ENCODE measurements around the gene CDKN2B-AS1. TPM values are rescaled to one million over a fixed set of nuclear protein-coding genes. Genes with fewer than 3 reads are reported as not detected.

Gene CDKN2B-AS1
- total RNA-seq, 1 donor from 2014 or later, result 2.3 TPM

DNA sequence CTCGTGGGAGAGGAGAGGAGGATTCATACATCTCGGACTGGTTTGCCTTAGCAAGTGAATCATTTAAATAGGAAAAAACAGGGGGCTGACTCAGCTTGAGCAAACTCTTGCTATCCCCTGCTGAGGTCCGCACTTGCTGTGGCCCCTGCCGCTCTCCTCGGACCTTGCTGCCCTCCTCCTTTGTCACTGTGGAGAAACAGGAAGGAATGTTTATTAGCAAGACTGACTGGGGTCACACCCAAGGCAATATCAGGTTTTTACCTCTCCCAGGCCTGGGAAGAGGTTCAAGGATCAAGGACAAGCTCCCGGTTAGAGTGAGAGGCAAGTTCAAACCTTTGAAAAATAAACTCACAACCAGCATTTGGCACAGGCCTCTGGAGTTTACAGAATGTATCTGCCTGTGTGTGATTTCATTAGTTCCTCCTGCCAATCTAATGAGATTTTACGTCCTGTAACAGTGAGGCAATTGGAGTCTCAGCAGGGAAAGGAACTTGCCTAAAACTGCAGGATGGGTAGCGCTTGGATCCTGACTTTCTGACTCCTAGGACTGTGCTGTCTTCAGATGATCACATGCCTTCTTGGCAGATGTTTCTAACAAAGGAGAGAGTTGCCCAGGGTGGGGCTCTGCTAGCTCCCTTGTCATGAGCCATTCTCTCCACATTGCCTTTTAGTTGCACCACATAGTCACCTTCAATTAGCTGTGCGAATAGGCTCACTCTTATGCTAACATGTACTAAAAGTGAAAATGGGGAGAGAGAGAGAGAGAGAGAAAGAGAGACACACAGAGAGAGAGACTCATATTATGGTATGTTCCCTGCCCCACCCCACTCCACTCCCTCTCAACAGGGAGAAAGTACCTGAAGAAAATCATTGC lies 123.2 kb downstream of the CDKN2B-AS1 start:
- intact Hi-C loops (cut with DNase I), result no loop called here
- peak; percentile 89 for ATAC-seq
- no peak for DNase-seq
- H3K27ac ChIP-seq, result peak overlapping the region; percentile 59
- peaks cover 8% of the 10 kb centered on the region for H3K4me1 ChIP-seq
- H3K27me3 ChIP-seq, result no peaks in the 10 kb centered on the region
- no peaks in the 10 kb centered on the region for H3K9me3 ChIP-seq
- no peaks in the 10 kb centered on the region for H3K36me3 ChIP-seq
- H3K4me3 ChIP-seq, result no peak overlapping the region
- TF ChIP-seq, protein P1, sequence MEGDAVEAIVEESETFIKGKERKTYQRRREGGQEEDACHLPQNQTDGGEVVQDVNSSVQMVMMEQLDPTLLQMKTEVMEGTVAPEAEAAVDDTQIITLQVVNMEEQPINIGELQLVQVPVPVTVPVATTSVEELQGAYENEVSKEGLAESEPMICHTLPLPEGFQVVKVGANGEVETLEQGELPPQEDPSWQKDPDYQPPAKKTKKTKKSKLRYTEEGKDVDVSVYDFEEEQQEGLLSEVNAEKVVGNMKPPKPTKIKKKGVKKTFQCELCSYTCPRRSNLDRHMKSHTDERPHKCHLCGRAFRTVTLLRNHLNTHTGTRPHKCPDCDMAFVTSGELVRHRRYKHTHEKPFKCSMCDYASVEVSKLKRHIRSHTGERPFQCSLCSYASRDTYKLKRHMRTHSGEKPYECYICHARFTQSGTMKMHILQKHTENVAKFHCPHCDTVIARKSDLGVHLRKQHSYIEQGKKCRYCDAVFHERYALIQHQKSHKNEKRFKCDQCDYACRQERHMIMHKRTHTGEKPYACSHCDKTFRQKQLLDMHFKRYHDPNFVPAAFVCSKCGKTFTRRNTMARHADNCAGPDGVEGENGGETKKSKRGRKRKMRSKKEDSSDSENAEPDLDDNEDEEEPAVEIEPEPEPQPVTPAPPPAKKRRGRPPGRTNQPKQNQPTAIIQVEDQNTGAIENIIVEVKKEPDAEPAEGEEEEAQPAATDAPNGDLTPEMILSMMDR (IDR thresholded peaks at IDR 0.05), result no peak

DNA sequence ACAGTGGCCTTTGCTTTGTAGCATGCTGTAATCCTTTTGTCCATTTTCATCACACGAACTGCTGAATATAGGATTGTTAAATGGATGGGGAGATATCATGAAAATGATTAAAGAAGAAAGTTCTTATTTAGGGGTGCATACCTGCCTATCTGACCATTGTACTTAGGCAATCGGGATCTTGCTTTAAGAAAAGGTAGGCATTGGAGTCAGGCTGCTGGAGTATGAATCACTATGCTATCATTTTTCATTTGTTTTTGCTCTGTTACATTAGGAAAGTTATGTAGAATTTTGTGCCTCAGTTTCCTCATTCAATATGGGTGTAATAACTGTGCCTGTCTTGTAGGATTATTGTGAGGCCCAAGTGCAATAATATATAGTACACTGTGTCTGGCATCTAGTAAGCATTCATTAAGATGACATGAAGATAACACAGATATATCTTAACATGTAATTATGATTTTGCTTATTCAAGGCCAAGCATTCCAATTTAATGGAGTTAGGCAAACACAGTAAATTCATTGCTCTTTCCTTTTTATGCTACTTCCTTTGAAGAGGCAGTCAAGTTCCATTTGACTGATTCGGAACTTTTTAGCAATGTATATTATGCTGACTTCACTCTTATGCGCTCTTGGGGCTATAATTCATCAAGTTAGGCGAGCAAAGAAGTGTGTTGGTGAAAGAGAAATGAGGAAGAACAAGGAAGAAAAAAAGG lies 124.4 kb downstream of the CDKN2B-AS1 start:
- intact Hi-C loops (cut with DNase I), result no loop called here
- Histone ChIP-seq H3K4me3 (no peak overlapping the region), H3K9me3 (no peaks in the 10 kb centered on the region), H3K36me3 (no peaks in the 10 kb centered on the region), H3K4me1 (peaks cover 8% of the 10 kb centered on the region), H3K27ac (peak overlapping the region; percentile 59), H3K27me3 (no peaks in the 10 kb centered on the region)
- TF ChIP-seq, protein P1 (IDR thresholded peaks at IDR 0.05), result no peak
- ATAC-seq, result no peak
- DNase-seq, result no peak

DNA sequence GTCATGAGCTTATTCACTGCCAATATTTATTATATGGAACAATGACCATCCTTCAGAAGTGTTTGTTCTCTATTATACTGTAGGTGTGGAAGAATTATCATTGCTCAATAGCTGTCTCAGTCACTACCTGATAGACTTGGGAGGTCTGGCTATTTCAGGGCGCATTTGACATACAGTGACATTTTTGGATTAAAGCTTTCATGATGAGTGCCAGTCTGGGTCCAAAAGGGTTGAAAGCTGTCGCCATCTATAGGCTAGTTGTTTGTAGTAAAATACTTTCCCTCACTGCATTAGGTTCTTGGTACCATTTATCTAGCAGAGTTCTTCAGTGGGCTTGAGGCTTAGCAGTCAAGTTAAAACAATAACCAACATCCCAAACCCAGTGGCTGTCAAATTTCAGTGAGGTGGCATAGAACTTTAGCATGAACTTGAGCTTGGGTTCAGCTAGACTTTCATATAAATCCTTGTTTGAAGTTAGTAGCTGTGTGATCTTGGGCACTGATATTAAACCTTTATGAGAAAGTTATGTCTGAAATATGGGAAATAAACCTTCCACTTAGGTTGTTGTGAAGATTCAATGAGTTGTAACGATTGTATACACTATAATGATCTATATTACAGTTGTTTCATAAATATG lies 125.0 kb downstream of the CDKN2B-AS1 start:
- ATAC-seq (peak; percentile 80), DNase-seq (no peak)
- H3K27ac ChIP-seq, result no peak overlapping the region
- H3K36me3 ChIP-seq, result no peaks in the 10 kb centered on the region
- H3K27me3 ChIP-seq, result no peaks in the 10 kb centered on the region
- no peak overlapping the region for H3K4me3 ChIP-seq
- intact Hi-C loops (cut with DNase I), result no loop called here
- TF ChIP-seq, protein P1 (IDR thresholded peaks at IDR 0.05), result peak; percentile 54
- H3K4me1 ChIP-seq, result peaks cover 8% of the 10 kb centered on the region
- no peaks in the 10 kb centered on the region for H3K9me3 ChIP-seq

DNA sequence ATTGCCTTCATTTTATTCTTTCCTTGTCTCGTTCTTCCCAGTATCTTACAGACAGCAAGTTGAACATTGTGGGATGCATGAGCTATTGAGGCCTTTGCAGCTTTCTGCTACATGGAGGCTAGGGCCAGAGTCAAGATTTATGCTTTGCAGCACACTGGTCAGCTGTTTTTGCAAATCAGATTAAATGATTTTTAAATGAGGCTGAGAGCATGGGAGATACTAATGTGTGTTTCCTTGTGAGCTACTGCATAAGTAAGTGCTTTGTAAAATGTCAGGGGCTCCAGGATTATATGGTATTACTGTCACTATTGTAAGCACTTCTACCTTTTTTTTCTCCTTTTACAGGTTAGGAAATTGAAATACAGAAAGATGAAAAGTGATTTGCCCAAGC lies 125.6 kb downstream of the CDKN2B-AS1 start:
- peaks cover 8% of the 10 kb centered on the region for H3K4me1 ChIP-seq
- no peak overlapping the region for H3K4me3 ChIP-seq
- H3K27me3 ChIP-seq, result no peaks in the 10 kb centered on the region
- no peaks in the 10 kb centered on the region for H3K36me3 ChIP-seq
- TF ChIP-seq, protein P1 (IDR thresholded peaks at IDR 0.05), result no peak
- DNase-seq (no peak), ATAC-seq (no peak)
- H3K27ac ChIP-seq, result no peak overlapping the region
- intact Hi-C loops (cut with DNase I), result no loop called here
- no peaks in the 10 kb centered on the region for H3K9me3 ChIP-seq

DNA sequence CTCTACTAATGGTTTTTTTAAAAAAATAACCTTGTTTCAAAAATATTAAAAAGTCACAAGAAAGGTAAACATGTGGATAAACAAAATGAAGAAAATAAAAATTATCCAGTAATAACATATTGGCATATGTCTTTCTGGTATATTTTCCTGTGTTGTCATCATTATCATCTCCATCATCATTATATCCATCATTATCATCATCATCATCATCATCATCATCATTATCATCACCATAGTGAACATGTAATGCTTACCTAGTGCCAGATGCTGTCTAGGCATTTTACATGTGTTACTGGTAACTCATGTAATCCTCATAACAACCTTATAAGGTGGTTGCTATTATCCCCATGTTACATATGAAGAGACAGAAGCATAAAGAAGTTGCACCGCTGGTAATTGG lies 126.0 kb downstream of the CDKN2B-AS1 start:
- TF ChIP-seq, protein P1 (IDR thresholded peaks at IDR 0.05), result no peak
- Histone ChIP-seq H3K9me3 (no peaks in the 10 kb centered on the region), H3K27ac (no peak overlapping the region), H3K4me3 (no peak overlapping the region), H3K36me3 (no peaks in the 10 kb centered on the region), H3K4me1 (peaks cover 8% of the 10 kb centered on the region), H3K27me3 (no peaks in the 10 kb centered on the region)
- intact Hi-C loops (cut with DNase I), result no loop called here
- DNase-seq (no peak), ATAC-seq (no peak)
